A673 (cell line): ENCODE results near the gene FHL1. TPM values are rescaled to one million over a fixed set of nuclear protein-coding genes. Genes with fewer than 3 reads are reported as not detected.
A peak's percentile ranks its signal among the peaks of the same experiment; 100 is the strongest.

Experiments
- Bru-seq: library from RNA; stranded (reverse); fragments of 400-500 nt; gene quantifications from one replicate; lab custom pipeline; 2021; lab: Mats Ljungman, UMichigan
- BruChase-seq, 2 experiments: library from RNA; stranded (reverse); fragments of 400-500 nt; gene quantifications; one replicate each; lab custom pipeline; 2021; lab: Mats Ljungman, UMichigan
- BruUV-seq: library from RNA; stranded (reverse); fragments of 400-500 nt; replicated peaks from 2 replicates; lab custom pipeline; 2021; lab: Mats Ljungman, UMichigan
- CTCF ChIA-PET: fragments of 300-600 bp; sonication (Branson Sonifier 250); formaldehyde crosslinking; loops from one replicate; lab custom pipeline; 2022; ENCODE audit warnings: antibody characterized with exemption; lab: Charles Lee
- POLR2A ChIA-PET: fragments of 300-600 bp; sonication (Branson Sonifier 250); formaldehyde crosslinking; loops from one replicate; lab custom pipeline; 2022; ENCODE audit warnings: antibody characterized with exemption; ENCODE audit not compliant: low non-redundant PET; lab: Charles Lee
- DNase-seq: peaks from one replicate; pipeline ENCODE4 v3.0.0-alpha.2; 2015; ENCODE audit warnings: low spot score
- H3K27ac ChIP-seq: fragments of 200-600 bp; sonication (generic); 2 replicates; pipeline ENCODE4 v1.5.1; 2016; ENCODE audit warnings: mixed run types, low read depth, mild to moderate bottlenecking, mixed read lengths, antibody characterized with exemption, low read length; ENCODE audit not compliant: poor library complexity, severe bottlenecking
- H3K27me3 ChIP-seq: fragments of 200-600 bp; sonication (generic); replicated peaks from 2 replicates; pipeline ENCODE4 v1.6.1; 2017; ENCODE audit warnings: mixed run types, low read depth, mild to moderate bottlenecking, mixed read lengths, antibody characterized with exemption, low read length; ENCODE audit not compliant: insufficient read depth, poor library complexity
- H3K36me3 ChIP-seq: fragments of 200-600 bp; sonication (generic); 2 replicates; pipeline ENCODE4 v1.6.1; 2016; ENCODE audit warnings: mixed run types, mild to moderate bottlenecking, mixed read lengths, antibody characterized with exemption, low read length; ENCODE audit not compliant: insufficient read depth, poor library complexity, severe bottlenecking
- H3K4me1 ChIP-seq: fragments of 200-600 bp; sonication (generic); 2 replicates; pipeline ENCODE4 v1.6.1; 2017; ENCODE audit warnings: mixed run types, mild to moderate bottlenecking, mixed read lengths, antibody characterized with exemption, low read length; ENCODE audit not compliant: insufficient read depth, poor library complexity, severe bottlenecking
- H3K4me3 ChIP-seq: fragments of 200-600 bp; sonication (generic); 2 replicates; pipeline ENCODE4 v1.5.1; 2016; ENCODE audit warnings: low read depth, mixed run types, mild to moderate bottlenecking, mixed read lengths, low read length; ENCODE audit not compliant: poor library complexity, severe bottlenecking
- H3K9me3 ChIP-seq: fragments of 200-600 bp; sonication (generic); 2 replicates; pipeline ENCODE4 v1.6.1; 2016; ENCODE audit warnings: mixed run types, low read depth, mild to moderate bottlenecking, mixed read lengths, antibody characterized with exemption, low read length; ENCODE audit not compliant: poor library complexity, severe bottlenecking
- EZH2 ChIP-seq: fragments of 200-600 bp; sonication (generic); IDR thresholded peaks from 2 replicates; pipeline ENCODE4 v1.6.1; 2017; ENCODE audit warnings: borderline replicate concordance, low read depth, mild to moderate bottlenecking, mixed read lengths, antibody characterized with exemption, low read length; ENCODE audit not compliant: poor library complexity, severe bottlenecking
- intact Hi-C: fragments of 100-400 bp; cut with micrococcal nuclease; formaldehyde crosslinking; loops from one replicate; pipeline ENCODE4 v1.10.0; 2022; ENCODE audit not compliant: unreplicated experiment
- long read RNA-seq: library from polyadenylated mRNA; stranded (forward); transcript quantifications from one replicate; pipeline ENCODE4 v2.0.0, GENCODE V29; 2022
- total RNA-seq: library from RNA; stranded (reverse); gene quantifications from 2 replicates; pipeline ENCODE4 v1.2.3, GENCODE V29; 2021
- TF ChIP-seq, protein P1 (sequence below): fragments of 300-800, 200-600 bp; sonication (generic); conservative IDR thresholded peaks from 2 replicates; pipeline ENCODE4 v1.5.1; 2017; ENCODE audit warnings: low read depth, mild to moderate bottlenecking, antibody characterized with exemption, low read length, moderate library complexity, mixed read lengths

FHL1 gene
- 14.9 and 30.7 TPM in 2 replicates for total RNA-seq
- percentile 44 among the genes with signal in this experiment for Bru-seq, nascent RNA
- BruChase-seq, experiment 1, labeled RNA remaining after a 2-hour chase = percentile 42 among the genes with signal in this experiment
- BruChase-seq, experiment 2, labeled RNA remaining after a 6-hour chase = percentile 41 among the genes with signal in this experiment
- long read RNA-seq, transcript FHL1-205 (7 exons, 2,441 nt) = major isoform, 20 of 26 reads
- long read RNA-seq, partial matches to known transcripts = 4 of 26 reads
- long read RNA-seq, other reads (novel, unspliced or antisense) = 0 of 26 reads

GRCh38 chrX:136147315-136147901, at the start of gene FHL1:
TSS of gene FHL1 (plus strand) at chrX:136147533.
- Histone ChIP-seq H3K36me3 (no peaks in the 10 kb centered on the region), H3K4me3 (peak within 1 kb of the TSS; percentile 58), H3K27me3 (no peaks in the 10 kb centered on the region), H3K9me3 (no peaks in the 10 kb centered on the region), H3K27ac (peak within 1 kb of the TSS; percentile 30), H3K4me1 (peaks cover 6% of the 10 kb centered on the region)
- TF ChIP-seq EZH2 = no peak
- TF ChIP-seq, protein P1, sequence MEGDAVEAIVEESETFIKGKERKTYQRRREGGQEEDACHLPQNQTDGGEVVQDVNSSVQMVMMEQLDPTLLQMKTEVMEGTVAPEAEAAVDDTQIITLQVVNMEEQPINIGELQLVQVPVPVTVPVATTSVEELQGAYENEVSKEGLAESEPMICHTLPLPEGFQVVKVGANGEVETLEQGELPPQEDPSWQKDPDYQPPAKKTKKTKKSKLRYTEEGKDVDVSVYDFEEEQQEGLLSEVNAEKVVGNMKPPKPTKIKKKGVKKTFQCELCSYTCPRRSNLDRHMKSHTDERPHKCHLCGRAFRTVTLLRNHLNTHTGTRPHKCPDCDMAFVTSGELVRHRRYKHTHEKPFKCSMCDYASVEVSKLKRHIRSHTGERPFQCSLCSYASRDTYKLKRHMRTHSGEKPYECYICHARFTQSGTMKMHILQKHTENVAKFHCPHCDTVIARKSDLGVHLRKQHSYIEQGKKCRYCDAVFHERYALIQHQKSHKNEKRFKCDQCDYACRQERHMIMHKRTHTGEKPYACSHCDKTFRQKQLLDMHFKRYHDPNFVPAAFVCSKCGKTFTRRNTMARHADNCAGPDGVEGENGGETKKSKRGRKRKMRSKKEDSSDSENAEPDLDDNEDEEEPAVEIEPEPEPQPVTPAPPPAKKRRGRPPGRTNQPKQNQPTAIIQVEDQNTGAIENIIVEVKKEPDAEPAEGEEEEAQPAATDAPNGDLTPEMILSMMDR = no peak
- CTCF ChIA-PET = no interaction called here
- POLR2A ChIA-PET = no interaction called here
- intact Hi-C loops = no loop called here
- DNase-seq = peak; percentile 52
- no TSS peak for BruUV-seq

- POLR2A ChIA-PET = interaction anchor here (0.6 kb wide), 1 partner anchor 1210 kb away, joined by 3 read pairs; no protein-coding TSS in a partner anchor
- H3K4me1 ChIP-seq = no peaks in the 10 kb centered on the region
- H3K27me3 ChIP-seq = no peaks in the 10 kb centered on the region
- intact Hi-C loops = no loop called here
- no peak for DNase-seq
- CTCF ChIA-PET = no interaction called here
- H3K27ac ChIP-seq = no peak overlapping the region
- H3K9me3 ChIP-seq = no peaks in the 10 kb centered on the region
- no TSS peak for BruUV-seq
- TF ChIP-seq, protein P1 = no peak
- TF ChIP-seq EZH2 = no peak
- no peaks in the 10 kb centered on the region for H3K36me3 ChIP-seq
- no peak overlapping the region for H3K4me3 ChIP-seq
Observed at GRCh38 chrX:136097871-136098805, 49.2 kb upstream of the FHL1 start.

DNA sequence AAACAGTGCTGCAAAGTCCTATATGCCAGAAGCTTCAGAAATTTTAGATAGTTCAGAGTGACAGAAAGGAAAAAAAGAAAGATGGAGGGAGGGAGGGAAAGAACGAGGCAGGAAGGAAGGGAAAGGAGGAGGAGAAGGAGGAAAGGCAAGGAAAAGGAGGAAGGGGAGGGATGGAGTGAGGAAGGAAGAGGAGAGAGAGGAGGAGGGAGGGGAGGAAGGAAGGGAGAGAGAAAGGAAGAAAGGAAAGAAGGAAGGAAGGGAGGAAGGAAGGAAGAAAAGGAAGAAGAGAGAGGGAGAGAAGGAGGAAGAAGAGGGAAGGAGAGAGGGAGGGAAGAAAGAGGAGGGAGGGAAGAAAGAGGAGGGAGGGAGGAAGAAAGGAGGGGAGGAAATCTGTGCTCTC, 42.4 kb upstream of the FHL1 start:
- ChIA-PET POLR2A (no interaction called here), CTCF (interaction anchor here (0.7 kb wide), 1 partner anchor 568 kb away, joined by 3 read pairs; no protein-coding TSS in a partner anchor)
- intact Hi-C loops = no loop called here
- no peaks in the 10 kb centered on the region for H3K36me3 ChIP-seq
- H3K9me3 ChIP-seq = no peaks in the 10 kb centered on the region
- no peak overlapping the region for H3K4me3 ChIP-seq
- no peak for DNase-seq
- no peaks in the 10 kb centered on the region for H3K4me1 ChIP-seq
- no peaks in the 10 kb centered on the region for H3K27me3 ChIP-seq
- BruUV-seq = no TSS peak
- H3K27ac ChIP-seq = no peak overlapping the region
- TF ChIP-seq, protein P1 = no peak
- TF ChIP-seq EZH2 = no peak
